ENCODE results near the gene CD8B2.
"Not testable (repeated sequence)": the region's sequence is repeated elsewhere in the genome, so short reads cannot be mapped to it uniquely, and the experiment has no call there.

CD8B2 gene

GRCh38 chr2:106553321-106553720 lies 66.2 kb downstream of the CD8B2 start:
- Histone ChIP-seq H3K4me3 (ENCODE audit: low read depth, low read length) (no peak overlapping the region), H3K27ac (ENCODE audit: extremely low read depth, low read depth, low read length) (no peak overlapping the region), H3K4me1 (ENCODE audit: control insufficient read depth, insufficient read depth, low read length) (no peaks in the 10 kb centered on the region), H3K9me3 (ENCODE audit: control insufficient read depth, insufficient read depth, low read depth, low read length) (no peaks in the 10 kb centered on the region; the same call in 1 of the 2 replicates), H3K36me3 (ENCODE audit: control insufficient read depth in 2 of 2, insufficient read depth in 1 of 2, low read length in 2 of 2) (no peaks in the 10 kb centered on the region)
- ChIA-PET CTCF (interaction anchor here (1.3 to 2.2 kb wide), 3 partner anchors 9 to 20 kb away, joined by 5 to 12 read pairs (median 6); no protein-coding TSS in a partner anchor), POLR2A (no interaction called here)
- TF ChIP-seq ZNF549 (tag by site-specific recombination; IDR thresholded peaks at IDR 0.05) = no peak
- no peak for TF ChIP-seq ZNF202 (tag by site-specific recombination; IDR thresholded peaks at IDR 0.05; ENCODE audit: borderline replicate concordance)
- TF ChIP-seq ZSCAN30 (tag by site-specific recombination; IDR thresholded peaks at IDR 0.05) = no peak
- no peak for TF ChIP-seq ATF2 (tag by site-specific recombination; IDR thresholded peaks at IDR 0.05; ENCODE audit: low read depth)
- no peak for TF ChIP-seq MZF1 (tag by site-specific recombination; IDR thresholded peaks at IDR 0.05; ENCODE audit: borderline replicate concordance)
- TF ChIP-seq ZNF157 (tag by site-specific recombination; IDR thresholded peaks at IDR 0.05) = no peak

DNA sequence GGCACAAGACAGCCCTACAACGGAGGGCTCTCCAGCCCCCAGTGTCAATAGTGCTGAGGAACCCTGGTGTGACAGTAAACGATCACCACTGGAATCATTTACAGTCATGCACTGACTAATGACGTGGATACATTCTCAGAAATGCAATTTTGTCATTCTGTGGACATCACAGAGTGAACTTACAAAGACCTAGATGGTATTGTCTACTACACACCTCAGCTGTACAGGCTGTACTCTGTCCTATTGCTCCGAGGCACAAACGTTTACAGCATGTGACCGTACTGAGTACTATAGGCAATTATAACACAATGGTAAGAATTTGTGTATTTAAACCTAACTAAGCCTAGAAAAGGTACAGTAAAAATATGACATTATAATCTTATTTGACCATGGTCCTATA lies 67.2 kb downstream of the CD8B2 start:
- ChIA-PET POLR2A (no interaction called here), CTCF (interaction anchor here (1.0 to 1.1 kb wide), 2 partner anchors 9 to 28 kb away, joined by 3 read pairs; no protein-coding TSS in a partner anchor)
- Histone ChIP-seq H3K36me3 (ENCODE audit: control insufficient read depth in 2 of 2, insufficient read depth in 1 of 2, low read length in 2 of 2) (no peaks in the 10 kb centered on the region), H3K4me1 (ENCODE audit: control insufficient read depth, insufficient read depth, low read length) (no peaks in the 10 kb centered on the region), H3K9me3 (ENCODE audit: control insufficient read depth, insufficient read depth, low read depth, low read length) (no peaks in the 10 kb centered on the region; the same call in 1 of the 2 replicates), H3K4me3 (ENCODE audit: low read depth, low read length) (no peak overlapping the region), H3K27ac (ENCODE audit: extremely low read depth, low read depth, low read length) (no peak overlapping the region)
- TF ChIP-seq ZNF624 (tag by site-specific recombination; IDR thresholded peaks at IDR 0.05) (no peak), ZNF175 (tag by site-specific recombination; IDR thresholded peaks at IDR 0.05) (no peak), HOXA7 (CRISPR knock-in tag; IDR thresholded peaks at IDR 0.05; ENCODE audit: borderline replicate concordance) (no peak), KLF16 (tag by site-specific recombination; IDR thresholded peaks at IDR 0.05) (no peak), ZFP41 (tag by site-specific recombination; IDR thresholded peaks at IDR 0.05; ENCODE audit: borderline replicate concordance) (no peak), SP7 (tag by site-specific recombination; IDR thresholded peaks at IDR 0.05) (no peak), HIC1 (tag by site-specific recombination; IDR thresholded peaks at IDR 0.05) (no peak), PRDM1 (tag by site-specific recombination; IDR thresholded peaks at IDR 0.05) (no peak)

DNA sequence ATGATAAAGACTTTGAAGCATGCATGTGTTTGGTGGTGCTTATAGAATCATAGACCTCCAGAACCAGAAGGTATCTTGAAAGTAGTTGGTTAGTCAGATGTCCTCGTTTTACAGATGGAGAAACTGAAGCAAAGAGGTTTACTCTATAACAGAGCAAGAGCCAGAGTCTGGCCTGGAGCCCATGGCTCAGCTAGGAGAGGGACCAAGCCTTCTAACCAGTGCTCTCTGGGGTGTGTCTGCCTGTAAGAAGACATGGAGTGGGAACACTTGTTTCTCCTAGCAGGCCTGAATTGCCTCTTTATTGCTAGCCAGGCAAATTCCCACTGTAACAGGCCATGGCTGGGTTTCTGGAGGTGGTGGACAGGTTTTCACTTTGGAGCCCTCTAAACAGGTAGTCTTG lies 67.9 kb downstream of the CD8B2 start:
- ChIA-PET POLR2A (no interaction called here), CTCF (interaction anchor here (1.0 to 1.1 kb wide), 2 partner anchors 8 to 27 kb away, joined by 3 read pairs; no protein-coding TSS in a partner anchor)
- TF ChIP-seq HOXD13 (CRISPR knock-in tag; IDR thresholded peaks at IDR 0.05; ENCODE audit: borderline replicate concordance) (no peak), ZBTB11 (tag by site-specific recombination; conservative IDR thresholded peaks at IDR 0.05; ENCODE audit: low read depth) (no peak), ZIC2 (tag by site-specific recombination; IDR thresholded peaks at IDR 0.05) (no peak), ZNF112 (tag by site-specific recombination; IDR thresholded peaks at IDR 0.05) (no peak), ZFHX2 (tag by site-specific recombination; conservative IDR thresholded peaks at IDR 0.05) (no peak)
- no peak overlapping the region for H3K27ac ChIP-seq (ENCODE audit: extremely low read depth, low read depth, low read length)
- H3K4me3 ChIP-seq (ENCODE audit: low read depth, low read length) = no peak overlapping the region
- no peaks in the 10 kb centered on the region for H3K4me1 ChIP-seq (ENCODE audit: control insufficient read depth, insufficient read depth, low read length)
- H3K36me3 ChIP-seq (ENCODE audit: control insufficient read depth in 2 of 2, insufficient read depth in 1 of 2, low read length in 2 of 2) = no peaks in the 10 kb centered on the region
- no peaks in the 10 kb centered on the region; the same call in 1 of the 2 replicates for H3K9me3 ChIP-seq (ENCODE audit: control insufficient read depth, insufficient read depth, low read depth, low read length)

- H3K9me3 ChIP-seq (ENCODE audit: control insufficient read depth, insufficient read depth, low read depth, low read length); H3K4me1 ChIP-seq (ENCODE audit: control insufficient read depth, insufficient read depth, low read length); POLR2A ChIA-PET; H3K36me3 ChIP-seq (ENCODE audit: control insufficient read depth in 2 of 2, insufficient read depth in 1 of 2, low read length in 2 of 2); H3K4me3 ChIP-seq (ENCODE audit: low read depth, low read length); H3K27ac ChIP-seq (ENCODE audit: extremely low read depth, low read depth, low read length): not testable (repeated sequence)
- CTCF ChIA-PET = interaction anchor here (0.7 kb wide), 1 partner anchor 24 kb away, joined by 3 read pairs; no protein-coding TSS in a partner anchor
Observed at GRCh38 chr2:106559786-106560185, 72.6 kb downstream of the CD8B2 start.
